Stimulated activated naive CD8-positive, alpha-beta T cell treated with anti-CD3 and anti-CD28 coated beads, Interleukin-15, amount 100 ng/mL, for 72 hours (primary cell): ENCODE results near the gene BRD1.
"Not testable (repeated sequence)": the region's sequence is repeated elsewhere in the genome, so short reads cannot be mapped to it uniquely, and the experiment has no call there.

Experiments
- ATAC-seq: fragments of 150-1000 bp; cut with Tn5 transposase; 2 replicates; pipeline ENCODE4 v1.10.0; 2021; ENCODE audit warnings: mild to moderate bottlenecking, moderate library complexity
- DNase-seq, 2 donors: peaks; one replicate each; pipeline ENCODE4 v3.0.0; 2021 to 2022
- H3K27ac Mint-ChIP-seq, 2 donors: one replicate each; pipeline ENCODE4 v1.8.0; 2022; ENCODE audit warnings: mild to moderate bottlenecking in 2 of 2, mixed read lengths in 2 of 2, moderate library complexity in 2 of 2
- H3K27me3 Mint-ChIP-seq: one replicate; pipeline ENCODE4 v1.8.0; 2022; ENCODE audit warnings: mixed read lengths
- H3K4me1 Mint-ChIP-seq: one replicate; pipeline ENCODE4 v1.8.0; 2022; ENCODE audit warnings: mild to moderate bottlenecking, mixed read lengths
- H3K4me3 Mint-ChIP-seq, 2 donors: one replicate each; pipeline ENCODE4 v1.8.0; 2022; ENCODE audit warnings: mild to moderate bottlenecking in 2 of 2, mixed read lengths in 2 of 2, moderate library complexity in 1 of 2
- H3K9me3 Mint-ChIP-seq, 2 donors: one replicate each; pipeline ENCODE4 v1.8.0; 2022; ENCODE audit warnings: mixed read lengths in 2 of 2

Gene BRD1

GRCh38 chr22:49767355-49768062, 60.2 kb downstream of the BRD1 start:
- ATAC-seq (peak; percentile 34), DNase-seq (peak; percentile 42 to 46)
- no peak overlapping the region for H3K27ac Mint-ChIP-seq
- H3K4me1 Mint-ChIP-seq, result peaks cover 26% of the 10 kb centered on the region
- no peak overlapping the region for H3K4me3 Mint-ChIP-seq
- H3K9me3 Mint-ChIP-seq, result peaks cover 6 to 10% of the 10 kb centered on the region in 2 donors
- no peaks in the 10 kb centered on the region for H3K27me3 Mint-ChIP-seq

- Mint-ChIP-seq H3K4me1 (peaks cover 27% of the 10 kb centered on the region), H3K4me3 (no peak overlapping the region), H3K9me3 (peaks cover 6 to 10% of the 10 kb centered on the region in 2 donors), H3K27me3 (no peaks in the 10 kb centered on the region), H3K27ac (no peak overlapping the region)
- ATAC-seq (no peak), DNase-seq (no peak)
These were observed 61.7 kb downstream of the BRD1 start for GRCh38 chr22:49765951-49766350.

- H3K27ac Mint-ChIP-seq, result peak overlapping the region in 1 of 2 donors; percentile 67
- peaks cover 29% of the 10 kb centered on the region for H3K4me1 Mint-ChIP-seq
- H3K9me3 Mint-ChIP-seq, result peaks cover 6 to 10% of the 10 kb centered on the region in 2 donors
- no peak overlapping the region for H3K4me3 Mint-ChIP-seq
- no peaks in the 10 kb centered on the region for H3K27me3 Mint-ChIP-seq
- no peak for DNase-seq
- ATAC-seq, result no peak
These were observed 62.4 kb downstream of the BRD1 start for GRCh38 chr22:49765091-49765771.

GRCh38 chr22:49764127-49764581, 63.5 kb downstream of the BRD1 start:
- no peak overlapping the region for H3K4me3 Mint-ChIP-seq
- ATAC-seq, result no peak
- H3K4me1 Mint-ChIP-seq, result peaks cover 31% of the 10 kb centered on the region
- H3K27ac Mint-ChIP-seq, result no peak overlapping the region
- peaks cover 6 to 10% of the 10 kb centered on the region in 2 donors for H3K9me3 Mint-ChIP-seq
- no peak for DNase-seq
- H3K27me3 Mint-ChIP-seq, result no peaks in the 10 kb centered on the region

- DNase-seq, result no peak
- Mint-ChIP-seq H3K27ac (peak overlapping the region in 1 of 2 donors; percentile 93), H3K4me3 (no peak overlapping the region), H3K9me3 (peaks cover 6 to 10% of the 10 kb centered on the region in 2 donors), H3K4me1 (peaks cover 31% of the 10 kb centered on the region), H3K27me3 (no peaks in the 10 kb centered on the region)
- ATAC-seq, result no peak
These were observed 64.0 kb downstream of the BRD1 start for GRCh38 chr22:49763696-49764095.

- DNase-seq (no peak), ATAC-seq (no peak)
- peaks cover 6 to 10% of the 10 kb centered on the region in 2 donors for H3K9me3 Mint-ChIP-seq
- H3K27me3 Mint-ChIP-seq, result no peaks in the 10 kb centered on the region
- H3K4me1 Mint-ChIP-seq, result peaks cover 31% of the 10 kb centered on the region
- no peak overlapping the region for H3K4me3 Mint-ChIP-seq
- H3K27ac Mint-ChIP-seq, result no peak overlapping the region
These were observed 64.5 kb downstream of the BRD1 start for GRCh38 chr22:49763138-49763537.

- H3K27ac Mint-ChIP-seq, H3K27me3 Mint-ChIP-seq, H3K4me3 Mint-ChIP-seq, DNase-seq, ATAC-seq: not testable (repeated sequence)
- H3K4me1 Mint-ChIP-seq, result peaks cover 28% of the 10 kb centered on the region
- H3K9me3 Mint-ChIP-seq, result peaks cover 6 to 10% of the 10 kb centered on the region in 2 donors
These were observed 65.1 kb downstream of the BRD1 start for GRCh38 chr22:49762571-49762970.

- DNase-seq (no peak), ATAC-seq (no peak)
- Mint-ChIP-seq H3K4me1 (peaks cover 22% of the 10 kb centered on the region), H3K27me3 (no peaks in the 10 kb centered on the region), H3K4me3 (no peak overlapping the region), H3K9me3 (peaks cover 0 to 3% of the 10 kb centered on the region in 2 donors), H3K27ac (peak overlapping the region; percentile 19 to 55)
These were observed 65.8 kb downstream of the BRD1 start for GRCh38 chr22:49761836-49762235.

GRCh38 chr22:49760630-49761571, 66.8 kb downstream of the BRD1 start:
- Mint-ChIP-seq H3K4me1 (peaks cover 22% of the 10 kb centered on the region), H3K27me3 (no peaks in the 10 kb centered on the region), H3K4me3 (peak overlapping the region in 1 of 2 donors; percentile 26), H3K27ac (peak overlapping the region in 1 of 2 donors; percentile 61), H3K9me3 (no peaks in the 10 kb centered on the region)
- DNase-seq (no peak), ATAC-seq (peak; percentile 80)

- Mint-ChIP-seq H3K27me3 (no peaks in the 10 kb centered on the region), H3K4me1 (peaks cover 22% of the 10 kb centered on the region), H3K4me3 (no peak overlapping the region), H3K27ac (peak overlapping the region in 1 of 2 donors; percentile 79), H3K9me3 (no peaks in the 10 kb centered on the region)
- DNase-seq (no peak), ATAC-seq (no peak)
These were observed 67.4 kb downstream of the BRD1 start for GRCh38 chr22:49760280-49760629.

GRCh38 chr22:49756676-49757075, 71.0 kb downstream of the BRD1 start:
- DNase-seq, result no peak
- Mint-ChIP-seq H3K4me1 (peaks cover 17% of the 10 kb centered on the region), H3K4me3 (no peak overlapping the region), H3K9me3 (no peaks in the 10 kb centered on the region), H3K27ac (no peak overlapping the region), H3K27me3 (peaks cover 1% of the 10 kb centered on the region)
- ATAC-seq, result no peak

GRCh38 chr22:49756201-49756600, 71.5 kb downstream of the BRD1 start:
- Mint-ChIP-seq H3K4me3 (no peak overlapping the region), H3K4me1 (peaks cover 12% of the 10 kb centered on the region), H3K27ac (no peak overlapping the region), H3K9me3 (no peaks in the 10 kb centered on the region), H3K27me3 (peaks cover 6% of the 10 kb centered on the region)
- ATAC-seq (no peak), DNase-seq (no peak)

GRCh38 chr22:49755631-49756001, 72.1 kb downstream of the BRD1 start:
- no peak for ATAC-seq

GRCh38 chr22:49754696-49755630, 72.7 kb downstream of the BRD1 start:
- ATAC-seq, result no peak
- no peak overlapping the region for H3K4me3 Mint-ChIP-seq
- H3K27me3 Mint-ChIP-seq, result peaks cover 7% of the 10 kb centered on the region
- no peaks in the 10 kb centered on the region for H3K9me3 Mint-ChIP-seq
- no peak overlapping the region for H3K27ac Mint-ChIP-seq
- DNase-seq, result no peak
- no peaks in the 10 kb centered on the region for H3K4me1 Mint-ChIP-seq

More at GRCh38 chr22:49755631-49756001, 72.1 kb downstream of the BRD1 start:
- Mint-ChIP-seq H3K4me3 (no peak overlapping the region), H3K27me3 (peaks cover 7% of the 10 kb centered on the region), H3K9me3 (no peaks in the 10 kb centered on the region), H3K27ac (no peak overlapping the region), H3K4me1 (peaks cover 6% of the 10 kb centered on the region)
- DNase-seq, result no peak
